CD4-positive, alpha-beta memory T cell (primary cell): ENCODE results near the gene MIOX. TPM values are rescaled to one million over a fixed set of nuclear protein-coding genes. Genes with fewer than 3 reads are reported as not detected.

Experiments
- CTCF ChIA-PET: fragments of 350-600 bp; sonication (Branson Sonifier 250); formaldehyde crosslinking; loops from one replicate; lab custom pipeline; 2021; ENCODE audit warnings: inconsistent platforms; ENCODE audit not compliant: partially characterized antibody; lab: Charles Lee
- POLR2A ChIA-PET: fragments of 350-600 bp; sonication (Branson Sonifier 250); formaldehyde crosslinking; loops from one replicate; lab custom pipeline; 2021; ENCODE audit not compliant: partially characterized antibody; lab: Charles Lee
- DNase-seq, 5 donors: peaks; one replicate each; pipeline versions ENCODE4 v3.0.0 to v3.0.0-alpha.2; 2020 to 2022; ENCODE audit warnings: mixed read lengths in 1 of 5
- H3K27ac ChIP-seq: one replicate; pipeline ENCODE4 v1.7.0; 2013; ENCODE audit warnings: low read depth, low read length
- H3K27me3 ChIP-seq: 2 replicates; pipeline ENCODE4 v1.7.0; 2013; ENCODE audit warnings: mild to moderate bottlenecking, low read length, moderate library complexity; ENCODE audit not compliant: insufficient read depth
- H3K36me3 ChIP-seq: 2 replicates; pipeline ENCODE4 v1.7.0; 2013; ENCODE audit warnings: mild to moderate bottlenecking, low read length, moderate library complexity; ENCODE audit not compliant: insufficient read depth
- H3K4me1 ChIP-seq: 2 replicates; pipeline ENCODE4 v1.7.0; 2013; ENCODE audit warnings: mild to moderate bottlenecking, low read length, moderate library complexity; ENCODE audit not compliant: insufficient read depth
- H3K4me3 ChIP-seq, 2 donors: one replicate each; pipeline ENCODE4 v1.7.0; 2013; ENCODE audit warnings: low read length in 2 of 2, mild to moderate bottlenecking in 1 of 2
- H3K9me3 ChIP-seq, 2 donors: one replicate each; pipeline ENCODE4 v1.7.0; 2013; ENCODE audit warnings: low read length in 2 of 2, control low read depth in 1 of 2; ENCODE audit not compliant: control insufficient read depth in 1 of 2
- H3K27ac Mint-ChIP-seq, 7 donors: one replicate each; pipeline ENCODE4 v1.8.0; 2020 to 2021; ENCODE audit warnings: mixed read lengths in 7 of 7, mild to moderate bottlenecking in 6 of 7, inconsistent platforms in 3 of 7, moderate library complexity in 3 of 7
- H3K27me3 Mint-ChIP-seq, 2 donors: one replicate each; pipeline ENCODE4 v1.8.0; 2020 to 2021; ENCODE audit warnings: mixed read lengths in 2 of 2
- H3K36me3 Mint-ChIP-seq, 2 donors: one replicate each; pipeline ENCODE4 v1.8.0; 2020 to 2021; ENCODE audit warnings: mixed read lengths in 2 of 2, inconsistent platforms in 1 of 2, mild to moderate bottlenecking in 1 of 2
- H3K4me1 Mint-ChIP-seq, 4 donors: one replicate each; pipeline ENCODE4 v1.8.0; 2020 to 2021; ENCODE audit warnings: mixed read lengths in 4 of 4, mild to moderate bottlenecking in 1 of 4
- H3K4me3 Mint-ChIP-seq, 8 donors: one replicate each; pipeline ENCODE4 v1.8.0; 2020 to 2021; ENCODE audit warnings: mixed read lengths in 8 of 8, mild to moderate bottlenecking in 7 of 8, moderate library complexity in 6 of 8, inconsistent platforms in 3 of 8
- H3K9me3 Mint-ChIP-seq, 8 donors: one replicate each; pipeline ENCODE4 v1.8.0; 2020 to 2021; ENCODE audit warnings: mixed read lengths in 8 of 8, mild to moderate bottlenecking in 5 of 8, inconsistent platforms in 3 of 8, moderate library complexity in 1 of 8
- intact Hi-C: fragments of 100-400 bp; cut with micrococcal nuclease; formaldehyde crosslinking; loops from one replicate; pipeline ENCODE4 v1.15.1; 2023
- polyA plus RNA-seq, 2 donors: library from polyadenylated mRNA; unstranded; fragments of 300-500 nt; fragmentation: Illumina TruSeq; gene quantifications; one replicate each; pipeline ENCODE4 v1.2.3, GENCODE V29; 2021
- total RNA-seq, 2 experiments: library from RNA; stranded (reverse); gene quantifications; one replicate each; pipeline ENCODE4 v1.2.3, GENCODE V29; 2021

MIOX gene
- total and polyA plus RNA-seq, 4 experiments from 2014 or later = not detected

DNA sequence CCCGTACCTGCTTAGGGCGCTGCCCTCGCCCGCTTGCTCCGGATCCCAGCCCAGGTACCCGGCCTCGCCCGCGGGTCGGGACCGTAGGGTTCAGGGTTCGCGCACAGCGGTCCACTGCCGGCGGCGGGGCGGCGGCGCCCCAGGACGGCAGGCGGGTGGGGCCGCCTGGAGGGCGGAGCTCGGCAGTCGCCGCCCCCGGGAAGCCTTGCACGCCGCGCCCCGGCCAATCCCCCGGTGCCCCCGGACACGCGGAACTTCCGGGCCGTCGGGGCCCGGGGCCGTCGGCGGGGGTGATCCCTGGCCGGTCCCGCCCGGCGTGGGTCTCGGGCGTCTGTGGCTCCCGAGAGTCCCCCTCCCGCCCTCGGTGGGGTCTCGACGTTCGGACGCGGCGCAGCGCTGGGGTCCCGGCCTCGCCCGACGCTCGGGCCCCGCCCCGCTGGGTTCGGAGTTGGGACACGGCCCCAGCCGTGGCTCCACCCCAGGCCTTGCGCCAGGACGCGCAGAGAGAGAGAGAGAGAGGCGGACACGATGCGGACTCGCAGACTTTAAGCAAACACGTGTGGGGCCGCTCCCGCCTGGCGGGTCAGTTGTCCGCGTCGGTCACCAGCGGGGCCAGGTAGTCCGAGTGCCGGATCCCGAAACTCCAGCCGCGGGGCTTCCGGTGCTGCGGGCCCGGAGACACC lies 43.4 kb downstream of the MIOX start, which contains the start of gene TYMP:
TSS of gene TYMP (minus strand) at position 116 of the 683 bp plus-strand sequence. CDS start 303 bp downstream, outside the sequence.
- peak within 1 kb of the TSS; percentile 96 for H3K27ac ChIP-seq
- ChIA-PET POLR2A (interaction anchor here (1.0 to 9.5 kb wide), 12 partner anchors 8 to 284 kb away, joined by 3 to 321 read pairs (median 11); partner anchors contain the start of genes ARSA, CHKB, HDAC10 and KLHDC7B), CTCF (interaction anchor here (5.1 kb wide), 1 partner anchor 9 kb away, joined by 135 read pairs; no protein-coding TSS in a partner anchor)
- no peaks in the 10 kb centered on the region for H3K27me3 Mint-ChIP-seq
- no peaks in the 10 kb centered on the region for H3K36me3 ChIP-seq
- H3K9me3 ChIP-seq = no peaks in the 10 kb centered on the region
- intact Hi-C loops = loop anchor here (5.0 kb wide), 2 partner anchors 288 to 338 kb away; no protein-coding TSS in a partner anchor
- H3K36me3 Mint-ChIP-seq = peaks cover 0 to 3% of the 10 kb centered on the region in 2 donors
- H3K4me1 ChIP-seq = peaks cover 55% of the 10 kb centered on the region
- H3K4me3 ChIP-seq = peak within 1 kb of the TSS; percentile 76 to 94
- no peaks in the 10 kb centered on the region for H3K27me3 ChIP-seq
- peak within 1 kb of the TSS; percentile 89 to 95 (median 92) for H3K4me3 Mint-ChIP-seq
- peaks cover 15 to 54% (median 38%) of the 10 kb centered on the region in 4 donors for H3K4me1 Mint-ChIP-seq
- H3K27ac Mint-ChIP-seq = peak within 1 kb of the TSS; percentile 96 to 99 (median 97)
- peaks cover 0 to 2% (median 0%) of the 10 kb centered on the region in 8 donors for H3K9me3 Mint-ChIP-seq
- peak; percentile 55 to 65 (median 59) for DNase-seq

DNA sequence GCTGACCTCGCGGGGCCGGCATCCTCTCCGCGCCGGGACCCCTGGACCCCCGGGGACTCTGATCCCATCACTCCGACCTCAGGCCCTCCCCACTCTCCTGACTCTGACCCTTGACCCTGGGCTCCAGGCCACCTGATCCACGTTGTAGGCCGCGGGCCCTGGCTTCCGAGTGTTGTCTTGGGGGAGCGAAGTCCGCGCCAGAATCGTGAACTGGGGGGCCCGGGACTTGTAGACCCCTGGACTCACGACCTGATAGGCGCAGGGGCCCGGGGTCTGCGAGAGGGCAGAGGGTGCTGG lies 43.9 kb downstream of the MIOX start:
- ChIA-PET POLR2A (interaction anchor here (1.4 to 9.5 kb wide), 6 partner anchors 7 to 91 kb away, joined by 3 to 321 read pairs (median 18); partner anchors contain the start of gene SYCE3), CTCF (no interaction called here)
- intact Hi-C loops = no loop called here
- H3K36me3 Mint-ChIP-seq = peaks cover 0 to 1% of the 10 kb centered on the region in 2 donors
- peaks cover 54% of the 10 kb centered on the region for H3K4me1 ChIP-seq
- peak overlapping the region; percentile 76 to 94 for H3K4me3 ChIP-seq
- peaks cover 0 to 2% (median 0%) of the 10 kb centered on the region in 8 donors for H3K9me3 Mint-ChIP-seq
- H3K27me3 ChIP-seq = no peaks in the 10 kb centered on the region
- peak overlapping the region; percentile 77 to 95 (median 92) for H3K4me3 Mint-ChIP-seq
- DNase-seq = peak in 2 of 5 donors; percentile 24 to 32
- peaks cover 15 to 54% (median 38%) of the 10 kb centered on the region in 4 donors for H3K4me1 Mint-ChIP-seq
- no peaks in the 10 kb centered on the region for H3K9me3 ChIP-seq
- H3K27ac Mint-ChIP-seq = peak overlapping the region in 6 of 7 donors; percentile 97 to 99 (median 98)
- no peaks in the 10 kb centered on the region for H3K27me3 Mint-ChIP-seq
- peak overlapping the region; percentile 96 for H3K27ac ChIP-seq
- H3K36me3 ChIP-seq = no peaks in the 10 kb centered on the region

DNA sequence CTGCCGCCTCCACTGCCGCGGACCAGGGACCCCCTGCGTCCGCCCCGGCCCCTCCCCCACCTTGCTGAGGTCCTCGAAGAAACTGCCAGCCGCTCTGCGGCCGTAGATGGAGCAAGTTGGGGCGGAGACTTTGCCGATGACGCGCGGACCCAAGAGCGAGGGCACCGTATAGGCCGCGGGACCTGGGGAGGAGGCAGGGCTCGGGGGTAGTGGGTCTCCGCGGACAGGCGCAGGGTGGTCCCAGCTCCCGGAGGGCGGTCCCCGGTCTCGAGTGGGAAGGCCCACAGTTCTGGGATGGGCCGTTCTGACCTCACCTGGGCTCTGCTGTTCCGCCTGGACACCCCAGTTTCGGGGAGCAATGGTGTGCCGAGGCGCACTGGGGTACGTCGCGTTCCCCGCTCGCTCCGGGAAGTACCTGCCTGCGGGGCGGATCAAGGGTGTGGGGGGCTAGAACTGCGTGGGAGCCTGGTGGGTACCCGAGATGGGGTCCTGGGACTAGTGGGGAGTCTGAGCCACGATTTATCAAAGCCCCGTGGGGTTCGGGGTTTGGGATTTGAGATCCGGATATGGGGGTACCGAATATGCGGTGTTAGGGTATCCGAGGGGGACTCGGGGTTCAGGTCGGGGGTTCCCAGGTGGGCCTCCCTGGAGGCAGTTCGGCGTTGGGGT lies 44.4 kb downstream of the MIOX start:
- Histone ChIP-seq H3K9me3 (no peaks in the 10 kb centered on the region), H3K36me3 (no peaks in the 10 kb centered on the region), H3K27ac (peak overlapping the region; percentile 96), H3K4me1 (peaks cover 54% of the 10 kb centered on the region), H3K27me3 (no peaks in the 10 kb centered on the region), H3K4me3 (peak overlapping the region; percentile 76 to 94)
- peak overlapping the region; percentile 89 to 95 (median 92) for H3K4me3 Mint-ChIP-seq
- ChIA-PET POLR2A (interaction anchor here (1.4 to 9.5 kb wide), 9 partner anchors 7 to 90 kb away, joined by 3 to 321 read pairs (median 10); partner anchors contain the start of genes CHKB, KLHDC7B, LMF2 and NCAPH2), CTCF (no interaction called here)
- peaks cover 0 to 2% (median 0%) of the 10 kb centered on the region in 8 donors for H3K9me3 Mint-ChIP-seq
- intact Hi-C loops = loop anchor here (1.0 kb wide), 1 partner anchor 8 kb away; no protein-coding TSS in a partner anchor
- H3K36me3 Mint-ChIP-seq = no peaks in the 10 kb centered on the region
- H3K4me1 Mint-ChIP-seq = peaks cover 15 to 54% (median 38%) of the 10 kb centered on the region in 4 donors
- peak overlapping the region; percentile 96 to 99 (median 97) for H3K27ac Mint-ChIP-seq
- peak; percentile 72 to 82 (median 77) for DNase-seq
- no peaks in the 10 kb centered on the region for H3K27me3 Mint-ChIP-seq

DNA sequence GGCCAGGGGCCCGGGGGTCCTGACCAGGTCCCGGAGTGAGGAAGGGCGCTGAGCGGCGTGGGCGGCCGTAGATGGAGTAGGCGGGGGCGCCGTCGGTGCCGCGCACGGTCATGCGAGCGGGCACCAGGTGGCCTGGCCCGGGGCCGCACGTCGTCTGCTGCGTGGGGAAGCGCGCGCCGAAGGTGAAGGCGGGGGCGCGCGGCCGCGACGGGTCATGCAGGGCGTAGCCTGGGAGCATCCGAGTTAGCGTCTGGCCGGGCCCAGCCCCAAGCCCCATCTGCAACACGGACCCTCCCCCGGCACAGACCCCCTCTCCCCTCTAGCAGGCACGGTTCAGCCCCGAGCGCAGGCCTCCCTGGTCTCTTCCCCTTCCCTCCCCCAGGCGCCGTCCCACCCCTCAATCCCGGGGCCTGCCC lies 44.9 kb downstream of the MIOX start:
- intact Hi-C loops = loop anchor here (1.0 kb wide), 1 partner anchor 8 kb away; no protein-coding TSS in a partner anchor
- no peaks in the 10 kb centered on the region for H3K36me3 Mint-ChIP-seq
- H3K27me3 Mint-ChIP-seq = no peaks in the 10 kb centered on the region
- peak overlapping the region; percentile 96 to 99 (median 97) for H3K27ac Mint-ChIP-seq
- peaks cover 15 to 53% (median 38%) of the 10 kb centered on the region in 4 donors for H3K4me1 Mint-ChIP-seq
- H3K9me3 Mint-ChIP-seq = peaks cover 0 to 2% (median 0%) of the 10 kb centered on the region in 8 donors
- Histone ChIP-seq H3K36me3 (no peaks in the 10 kb centered on the region), H3K27ac (peak overlapping the region; percentile 96), H3K9me3 (no peaks in the 10 kb centered on the region), H3K4me3 (peak overlapping the region; percentile 76 to 94), H3K4me1 (peaks cover 52% of the 10 kb centered on the region), H3K27me3 (no peaks in the 10 kb centered on the region)
- peak; percentile 62 to 71 (median 66) for DNase-seq
- CTCF ChIA-PET = no interaction called here
- peak overlapping the region; percentile 89 to 95 (median 92) for H3K4me3 Mint-ChIP-seq
- POLR2A ChIA-PET = interaction anchor here (1.0 to 9.5 kb wide), 10 partner anchors 6 to 90 kb away, joined by 3 to 321 read pairs (median 10); partner anchors contain the start of genes CHKB, KLHDC7B, LMF2 and NCAPH2

DNA sequence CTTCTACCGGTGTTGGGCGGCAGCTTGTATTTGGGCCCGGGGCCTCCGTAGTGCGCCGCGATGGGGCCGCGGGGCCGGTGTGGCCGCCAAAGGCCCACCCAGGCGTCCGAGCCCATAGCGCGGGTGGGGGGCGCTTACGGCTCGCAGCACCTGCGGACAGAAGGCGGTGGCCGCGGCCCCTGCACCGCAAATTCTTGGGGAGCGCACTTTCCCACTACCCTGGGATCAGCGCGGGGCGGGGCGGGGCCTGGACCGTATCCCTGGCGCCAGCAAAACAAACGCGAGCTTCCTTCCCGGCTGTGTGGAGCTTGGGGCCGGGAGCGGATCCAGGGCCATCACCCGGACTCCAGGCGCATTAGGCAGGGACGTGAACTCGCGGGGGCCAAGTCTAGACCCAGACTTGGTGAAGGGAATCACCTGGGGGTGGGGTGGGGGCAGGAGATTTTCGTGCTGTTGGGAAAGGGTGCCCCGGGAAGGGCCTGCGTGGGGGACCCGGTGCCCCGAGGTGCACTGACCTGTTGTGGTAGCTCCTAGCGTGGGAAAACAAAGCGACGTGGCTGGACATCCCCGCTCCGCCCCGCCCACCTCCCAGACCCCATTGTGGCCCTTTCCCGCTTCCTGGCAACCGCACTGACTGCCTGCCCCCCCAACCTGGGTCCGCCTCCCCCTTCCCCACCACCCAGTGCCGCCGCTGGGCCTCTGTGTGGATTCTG lies 45.5 kb downstream of the MIOX start:
- Mint-ChIP-seq H3K27ac (peak overlapping the region; percentile 79 to 98 (median 97)), H3K36me3 (no peaks in the 10 kb centered on the region), H3K4me1 (peaks cover 11 to 48% (median 33%) of the 10 kb centered on the region in 4 donors), H3K9me3 (peaks cover 0 to 2% (median 0%) of the 10 kb centered on the region in 8 donors), H3K4me3 (peak overlapping the region; percentile 77 to 95 (median 92)), H3K27me3 (no peaks in the 10 kb centered on the region)
- H3K9me3 ChIP-seq = no peaks in the 10 kb centered on the region
- no peaks in the 10 kb centered on the region for H3K36me3 ChIP-seq
- H3K27ac ChIP-seq = peak overlapping the region; percentile 96
- no peaks in the 10 kb centered on the region for H3K27me3 ChIP-seq
- peak overlapping the region in 1 of 2 donors; percentile 94 for H3K4me3 ChIP-seq
- CTCF ChIA-PET = no interaction called here
- peak in 1 of 5 donors; percentile 41 for DNase-seq
- H3K4me1 ChIP-seq = peaks cover 47% of the 10 kb centered on the region
- POLR2A ChIA-PET = interaction anchor here (1.0 to 9.5 kb wide), 10 partner anchors 6 to 89 kb away, joined by 3 to 321 read pairs (median 10); partner anchors contain the start of genes CHKB, KLHDC7B, LMF2 and NCAPH2
- intact Hi-C loops = loop anchor here (1.0 kb wide), 1 partner anchor 7 kb away; no protein-coding TSS in a partner anchor
